ENCODE results near the gene LIN54.

GRCh38 chr4:83011689-83012199 lies 1.1 kb upstream of the LIN54 start:
- TF ChIP-seq CTCF (IDR thresholded peaks at IDR 0.05; ENCODE audit: insufficient read depth, low read depth, low read length) = no peak
- no peak for TF ChIP-seq EZH2 (IDR thresholded peaks at IDR 0.05; ENCODE audit: insufficient read depth, low read length)

All from astrocyte (in vitro differentiated cells and primary cell).